HG02938 (cell line): ENCODE data around the gene GARIN3.

Source experiments
- ATAC-seq: cut with Tn5 transposase; IDR thresholded peaks from one replicate; pipeline ENCODE4 v1.9.1; 2021; ENCODE audit warnings: mild to moderate bottlenecking, moderate library complexity; ENCODE audit not compliant: unreplicated experiment

GARIN3 gene

GRCh38 chr5:157150995-157151394 lies 15.1 kb downstream of the GARIN3 start:
- no peak for ATAC-seq

DNA sequence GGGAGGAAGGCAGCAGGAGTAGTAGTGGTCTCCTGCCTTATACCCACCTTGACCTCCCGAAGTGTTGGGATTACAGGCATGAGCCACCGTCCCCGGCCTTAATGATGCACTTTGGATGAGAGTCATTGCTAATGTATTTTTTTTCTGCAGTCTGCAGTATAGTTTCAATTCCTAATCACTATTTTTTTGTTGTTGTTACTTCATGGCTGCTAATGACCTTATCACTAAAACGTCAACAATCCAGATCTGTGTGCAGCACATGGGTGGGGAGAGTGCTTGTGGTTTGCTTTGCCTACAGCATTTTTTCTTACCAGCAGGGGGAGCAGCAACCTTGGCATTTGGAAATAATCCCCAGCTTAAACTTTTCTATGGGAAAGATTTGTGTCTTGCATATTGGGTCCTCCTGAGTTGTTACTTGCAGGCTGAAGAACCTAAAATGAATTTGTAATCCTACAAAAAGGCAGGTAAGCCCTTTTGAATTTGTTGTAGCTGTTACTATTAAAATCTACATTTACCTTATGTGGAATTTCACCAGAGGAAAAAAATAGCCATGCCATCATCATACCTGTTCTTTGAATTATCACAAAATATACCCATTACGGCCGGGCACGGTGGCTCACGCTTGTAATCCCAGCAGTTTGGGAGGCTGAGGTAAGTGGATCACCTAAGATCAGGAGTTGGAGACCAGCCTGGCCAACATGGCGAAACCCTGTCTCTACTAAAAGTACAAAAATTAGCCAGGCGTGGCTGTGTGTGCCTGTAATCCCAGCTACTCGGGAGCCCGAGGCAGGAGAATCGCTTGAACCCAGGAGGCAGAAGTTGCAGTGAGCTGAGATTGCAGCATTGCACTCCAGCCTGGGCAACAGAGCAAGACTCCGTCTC lies 17.1 kb downstream of the GARIN3 start:
- ATAC-seq, result peak; percentile 72

DNA sequence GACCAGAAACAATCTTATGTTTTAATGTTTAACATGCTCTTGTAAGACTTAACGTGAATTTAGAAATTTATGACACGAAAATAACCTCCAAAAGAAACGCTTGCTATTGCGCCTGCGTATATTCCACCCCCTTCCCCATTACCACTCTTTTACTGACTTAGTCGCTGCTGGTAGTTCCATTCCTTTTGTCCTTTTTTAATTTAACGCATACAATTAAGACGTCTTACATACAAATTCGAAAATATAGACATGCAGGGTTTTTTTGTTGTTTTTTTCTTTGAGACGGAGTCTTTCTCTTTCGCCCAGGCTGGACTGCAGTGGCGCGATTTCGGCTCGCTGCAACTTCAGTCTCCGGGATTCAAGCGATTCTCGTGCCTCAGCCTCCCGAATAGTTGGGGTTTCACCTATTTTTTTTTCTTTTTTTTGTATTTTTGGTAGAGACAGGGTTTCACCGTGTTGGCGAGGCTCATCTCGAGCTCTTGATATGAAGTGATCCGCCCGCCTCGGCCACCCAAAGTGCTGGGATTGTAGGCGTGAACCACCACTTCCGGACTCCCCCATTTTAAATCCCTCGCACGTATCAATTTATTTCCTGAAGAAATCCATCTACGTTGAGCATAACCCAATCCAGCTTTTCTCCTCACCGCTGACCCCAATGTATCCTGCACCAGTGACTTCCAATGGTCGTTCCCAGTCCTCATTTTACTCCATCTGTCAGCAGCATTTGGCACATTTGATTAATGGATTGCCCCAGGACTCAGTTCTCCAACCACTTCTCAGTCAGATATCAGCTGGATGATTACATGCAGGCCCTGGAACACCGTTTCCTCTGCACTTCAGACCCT lies 22.7 kb downstream of the GARIN3 start:
- ATAC-seq, result peak; percentile 42

DNA sequence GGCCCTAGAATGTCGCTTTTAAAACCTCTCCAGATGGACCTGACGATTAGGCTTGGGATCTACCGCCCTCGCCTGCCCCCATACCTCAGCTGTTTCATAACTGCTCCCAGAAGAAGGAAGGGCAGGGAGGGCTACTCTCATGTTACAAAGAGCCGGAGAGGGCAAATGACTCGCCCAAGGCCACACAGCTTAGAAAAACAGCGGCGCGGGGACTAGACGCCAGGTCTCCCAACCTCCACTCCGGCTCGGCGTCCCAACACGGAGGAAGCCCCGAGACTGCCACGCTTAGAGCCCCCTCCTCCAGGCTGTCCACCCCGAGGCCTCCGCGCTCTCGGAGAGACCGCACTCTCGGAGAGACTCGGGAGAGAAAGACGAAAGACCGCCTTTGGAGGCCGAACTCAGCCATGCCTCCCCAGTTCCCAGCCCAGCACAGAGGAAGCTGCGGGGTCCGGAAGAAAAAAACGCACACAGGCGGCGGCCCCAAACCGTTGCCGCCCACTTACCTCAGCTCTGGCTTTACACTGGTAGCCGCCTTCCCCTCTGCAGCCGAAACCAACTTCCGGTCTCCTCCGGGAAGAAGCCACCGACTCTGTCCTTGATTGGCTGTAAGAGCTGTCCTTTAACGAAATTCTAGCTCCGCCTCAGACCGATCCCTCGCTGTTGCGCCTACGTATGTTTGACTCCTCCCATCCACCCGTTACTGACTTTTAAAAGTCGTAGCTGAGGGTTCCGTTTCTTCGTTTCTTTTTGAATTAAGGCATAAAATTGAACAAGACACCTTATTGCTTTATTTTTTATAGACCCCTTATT lies 23.5 kb downstream of the GARIN3 start, which contains the start of gene MED7:
TSS of gene MED7 (minus strand) at position 549 of the 810 bp plus-strand sequence. CDS start 3,434 bp downstream, outside the sequence.
- peak; percentile 100 for ATAC-seq

DNA sequence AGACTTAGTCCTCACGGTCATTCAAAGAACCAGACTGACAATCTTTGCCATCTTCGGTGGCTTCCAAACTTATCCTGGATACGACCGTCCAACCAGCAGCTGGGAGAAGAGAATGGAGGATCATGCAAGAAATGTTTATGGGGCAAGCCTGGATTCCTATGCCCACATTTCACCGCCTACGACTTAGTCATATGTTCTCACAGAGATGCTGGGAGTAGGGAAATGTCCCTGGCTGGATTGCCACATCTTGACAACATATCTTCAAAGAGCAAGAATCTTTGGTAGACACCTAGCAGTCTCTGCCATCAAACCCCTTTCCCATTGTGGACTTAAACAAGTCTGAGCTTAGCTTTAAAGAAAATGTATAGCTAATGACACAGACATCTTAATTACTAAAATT lies 28.4 kb downstream of the GARIN3 start:
- no peak for ATAC-seq

- ATAC-seq, result no peak
These were observed 33.8 kb downstream of the GARIN3 start for GRCh38 chr5:157132281-157132612.

DNA sequence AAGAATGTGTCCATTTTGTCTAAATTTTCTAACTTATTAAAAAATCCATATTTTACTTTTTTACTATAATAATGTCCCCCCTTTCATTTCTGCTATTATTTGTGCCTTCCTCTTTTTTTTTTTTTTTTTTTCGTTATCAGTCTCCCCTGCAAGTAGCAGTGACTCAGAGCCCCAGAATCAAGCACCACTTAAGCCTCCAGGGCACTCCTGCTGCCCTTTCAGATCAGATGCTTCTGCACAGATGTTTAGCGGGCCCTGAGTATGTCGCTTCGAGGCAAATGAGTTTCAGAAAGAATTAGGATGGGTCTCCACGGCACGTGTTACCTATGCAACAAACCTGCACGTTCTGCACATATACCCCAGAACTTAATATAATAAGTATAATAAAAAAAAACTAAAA lies 35.1 kb downstream of the GARIN3 start:
- ATAC-seq, result no peak

GRCh38 chr5:157121709-157122108 lies 44.4 kb downstream of the GARIN3 start:
- ATAC-seq, result no peak

- ATAC-seq, result no peak
These were observed 46.0 kb downstream of the GARIN3 start for GRCh38 chr5:157120102-157120501.

- ATAC-seq, result peak; percentile 78
These were observed 49.5 kb downstream of the GARIN3 start for GRCh38 chr5:157116483-157116954.

DNA sequence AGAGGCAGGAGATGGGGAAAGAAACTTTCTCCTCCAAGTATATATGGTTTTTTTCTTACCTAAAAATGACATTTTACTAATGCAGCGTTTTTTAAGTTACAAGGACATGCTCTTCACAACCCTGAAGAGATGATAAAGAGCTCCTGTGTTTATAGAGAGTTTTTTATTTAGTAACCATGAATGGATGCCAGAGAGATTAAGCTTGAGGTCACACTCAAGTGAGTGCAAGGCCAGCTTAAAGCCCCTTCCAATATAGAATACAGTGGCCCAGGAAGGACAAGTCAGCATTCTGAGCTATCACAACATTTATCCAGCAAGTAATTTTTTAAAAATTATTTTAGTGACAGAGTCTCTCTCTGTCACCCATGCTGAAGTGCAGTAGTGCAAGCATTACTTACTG lies 50.6 kb downstream of the GARIN3 start:
- ATAC-seq, result no peak

- no peak for ATAC-seq
These were observed 51.1 kb downstream of the GARIN3 start for GRCh38 chr5:157115012-157115411.

- ATAC-seq, result no peak
These were observed 53.1 kb downstream of the GARIN3 start for GRCh38 chr5:157113002-157113401.
